Activated CD4-positive, alpha-beta T cell treated with anti-CD3 and anti-CD28 coated beads, Interleukin-2, amount 10 ng/mL, durations not matched to agents 7 days and 5 days (primary cell): Measurements from ENCODE around the gene IL20. TPM values are rescaled to one million over a fixed set of nuclear protein-coding genes. Genes with fewer than 3 reads are reported as not detected.

Source experiments
- CTCF ChIA-PET: fragments of 350-600 bp; sonication (Branson Sonifier 250); formaldehyde crosslinking; loops from one replicate; lab custom pipeline; 2021; ENCODE audit warnings: antibody characterized with exemption; lab: Charles Lee
- POLR2A ChIA-PET: fragments of 350-600 bp; sonication (Branson Sonifier 250); formaldehyde crosslinking; loops from one replicate; lab custom pipeline; 2021; ENCODE audit warnings: antibody characterized with exemption; lab: Charles Lee
- DNase-seq: peaks from one replicate; pipeline ENCODE4 v3.0.0-alpha.2; 2020
- H3K27ac Mint-ChIP-seq: one replicate; pipeline ENCODE4 v1.8.0; 2021; ENCODE audit warnings: mild to moderate bottlenecking, moderate library complexity, mixed read lengths
- H3K27me3 Mint-ChIP-seq: one replicate; pipeline ENCODE4 v1.8.0; 2021; ENCODE audit warnings: mixed read lengths
- H3K36me3 Mint-ChIP-seq: one replicate; pipeline ENCODE4 v1.8.0; 2021; ENCODE audit warnings: low read depth, mixed read lengths
- H3K4me1 Mint-ChIP-seq: one replicate; pipeline ENCODE4 v1.8.0; 2021; ENCODE audit warnings: mixed read lengths
- H3K4me3 Mint-ChIP-seq: one replicate; pipeline ENCODE4 v1.8.0; 2021; ENCODE audit warnings: mild to moderate bottlenecking, moderate library complexity, mixed read lengths
- H3K9me3 Mint-ChIP-seq: one replicate; pipeline ENCODE4 v1.8.0; 2021; ENCODE audit warnings: mixed read lengths
- total RNA-seq, 2 experiments: library from RNA; stranded (reverse); gene quantifications; one replicate each; pipeline ENCODE4 v1.2.3, GENCODE V29; 2021

IL20 gene
- total RNA-seq, 2 experiments from 2014 or later = not detected

GRCh38 chr1:206832352-206832880 lies 33.0 kb upstream of the IL20 start:
- peaks cover 58% of the 10 kb centered on the region for H3K4me1 Mint-ChIP-seq

GRCh38 chr1:206833106-206833680 lies 32.2 kb upstream of the IL20 start:
- H3K9me3 Mint-ChIP-seq = no peaks in the 10 kb centered on the region
- H3K36me3 Mint-ChIP-seq = no peaks in the 10 kb centered on the region
- H3K4me3 Mint-ChIP-seq = no peak overlapping the region
- ChIA-PET POLR2A (no interaction called here), CTCF (interaction anchor here (1.0 to 3.3 kb wide), 7 partner anchors 11 to 198 kb away, joined by 3 to 16 read pairs (median 4); partner anchors contain the start of gene DYRK3)
- no peak overlapping the region for H3K27ac Mint-ChIP-seq
- H3K4me1 Mint-ChIP-seq = peaks cover 54% of the 10 kb centered on the region
- H3K27me3 Mint-ChIP-seq = peaks cover 28% of the 10 kb centered on the region
- no peak for DNase-seq

More at GRCh38 chr1:206832352-206832880, 33.0 kb upstream of the IL20 start:
- Mint-ChIP-seq H3K9me3 (no peaks in the 10 kb centered on the region), H3K27ac (no peak overlapping the region), H3K36me3 (no peaks in the 10 kb centered on the region), H3K4me3 (no peak overlapping the region), H3K27me3 (peaks cover 21% of the 10 kb centered on the region)
- no peak for DNase-seq
- ChIA-PET CTCF (interaction anchor here (1.2 to 3.3 kb wide), 9 partner anchors 10 to 197 kb away, joined by 3 to 16 read pairs (median 4); partner anchors contain the start of gene DYRK3), POLR2A (no interaction called here)

- ChIA-PET POLR2A (no interaction called here), CTCF (interaction anchor here (1.0 to 3.3 kb wide), 5 partner anchors 11 to 78 kb away, joined by 3 to 16 read pairs (median 4); no protein-coding TSS in a partner anchor)
- H3K9me3 Mint-ChIP-seq = no peaks in the 10 kb centered on the region
- H3K4me1 Mint-ChIP-seq = peaks cover 48% of the 10 kb centered on the region
- no peak for DNase-seq
- peaks cover 31% of the 10 kb centered on the region for H3K27me3 Mint-ChIP-seq
- H3K4me3 Mint-ChIP-seq = no peak overlapping the region
- no peaks in the 10 kb centered on the region for H3K36me3 Mint-ChIP-seq
- no peak overlapping the region for H3K27ac Mint-ChIP-seq
These were observed 31.6 kb upstream of the IL20 start for GRCh38 chr1:206833801-206834200.

- H3K4me1 Mint-ChIP-seq = peaks cover 44% of the 10 kb centered on the region
- H3K9me3 Mint-ChIP-seq = no peaks in the 10 kb centered on the region
- H3K27ac Mint-ChIP-seq = no peak overlapping the region
- POLR2A ChIA-PET = no interaction called here
- CTCF ChIA-PET = interaction anchor here (1.0 to 3.3 kb wide), 9 partner anchors 9 to 96 kb away, joined by 3 to 16 read pairs (median 4); no protein-coding TSS in a partner anchor
- H3K4me3 Mint-ChIP-seq = no peak overlapping the region
- DNase-seq = no peak
- peaks cover 34% of the 10 kb centered on the region for H3K27me3 Mint-ChIP-seq
- no peaks in the 10 kb centered on the region for H3K36me3 Mint-ChIP-seq
These were observed 31.2 kb upstream of the IL20 start for GRCh38 chr1:206834217-206834616.

GRCh38 chr1:206834711-206835110 lies 30.7 kb upstream of the IL20 start:
- ChIA-PET CTCF (interaction anchor here (1.0 to 1.9 kb wide), 11 partner anchors 9 to 100 kb away, joined by 3 to 9 read pairs (median 4); partner anchors contain the start of gene FCMR), POLR2A (interaction anchor here (1.1 kb wide), 1 partner anchor 13 kb away, joined by 3 read pairs; no protein-coding TSS in a partner anchor)
- no peak for DNase-seq
- Mint-ChIP-seq H3K9me3 (no peaks in the 10 kb centered on the region), H3K4me3 (no peak overlapping the region), H3K36me3 (no peaks in the 10 kb centered on the region), H3K27ac (no peak overlapping the region), H3K27me3 (peaks cover 39% of the 10 kb centered on the region), H3K4me1 (peaks cover 39% of the 10 kb centered on the region)

- POLR2A ChIA-PET = interaction anchor here (1.1 kb wide), 1 partner anchor 13 kb away, joined by 3 read pairs; no protein-coding TSS in a partner anchor
These were observed 30.2 kb upstream of the IL20 start for GRCh38 chr1:206835186-206835585.

GRCh38 chr1:206836111-206836510 lies 29.3 kb upstream of the IL20 start:
- H3K27ac Mint-ChIP-seq = no peak overlapping the region
- no peaks in the 10 kb centered on the region for H3K9me3 Mint-ChIP-seq
- ChIA-PET CTCF (interaction anchor here (1.2 to 1.9 kb wide), 7 partner anchors 8 to 102 kb away, joined by 3 to 9 read pairs (median 5); partner anchors contain the start of gene FCMR), POLR2A (no interaction called here)
- no peak for DNase-seq
- H3K36me3 Mint-ChIP-seq = no peaks in the 10 kb centered on the region
- peaks cover 32% of the 10 kb centered on the region for H3K4me1 Mint-ChIP-seq
- H3K4me3 Mint-ChIP-seq = no peak overlapping the region
- H3K27me3 Mint-ChIP-seq = peaks cover 39% of the 10 kb centered on the region

More at GRCh38 chr1:206835186-206835585, 30.2 kb upstream of the IL20 start:
- Mint-ChIP-seq H3K4me3 (no peak overlapping the region), H3K27ac (no peak overlapping the region), H3K27me3 (peaks cover 39% of the 10 kb centered on the region), H3K9me3 (no peaks in the 10 kb centered on the region), H3K4me1 (peaks cover 34% of the 10 kb centered on the region), H3K36me3 (no peaks in the 10 kb centered on the region)
- CTCF ChIA-PET = interaction anchor here (1.0 to 1.9 kb wide), 11 partner anchors 9 to 101 kb away, joined by 3 to 9 read pairs (median 4); partner anchors contain the start of gene FCMR
- DNase-seq = no peak

GRCh38 chr1:206839006-206839560 lies 26.3 kb upstream of the IL20 start:
- Mint-ChIP-seq H3K36me3 (no peaks in the 10 kb centered on the region), H3K9me3 (no peaks in the 10 kb centered on the region), H3K27me3 (peaks cover 38% of the 10 kb centered on the region), H3K4me3 (no peak overlapping the region), H3K4me1 (peaks cover 4% of the 10 kb centered on the region), H3K27ac (no peak overlapping the region)
- POLR2A ChIA-PET = no interaction called here
- DNase-seq = no peak
- CTCF ChIA-PET = interaction anchor here (1.0 kb wide), 1 partner anchor 31 kb away, joined by 4 read pairs; no protein-coding TSS in a partner anchor

- peaks cover 3% of the 10 kb centered on the region for H3K4me1 Mint-ChIP-seq
- H3K4me3 Mint-ChIP-seq = no peak overlapping the region
- POLR2A ChIA-PET = no interaction called here
- H3K27ac Mint-ChIP-seq = no peak overlapping the region
- CTCF ChIA-PET = interaction anchor here (0.6 kb wide), 1 partner anchor 17 kb away, joined by 3 read pairs; no protein-coding TSS in a partner anchor
- DNase-seq = no peak
- H3K36me3 Mint-ChIP-seq = no peaks in the 10 kb centered on the region
- no peaks in the 10 kb centered on the region for H3K9me3 Mint-ChIP-seq
- H3K27me3 Mint-ChIP-seq = peaks cover 33% of the 10 kb centered on the region
These were observed 25.6 kb upstream of the IL20 start for GRCh38 chr1:206839857-206840256.

- DNase-seq = no peak
- Mint-ChIP-seq H3K27me3 (peaks cover 27% of the 10 kb centered on the region), H3K27ac (no peak overlapping the region), H3K4me1 (peaks cover 3% of the 10 kb centered on the region), H3K36me3 (no peaks in the 10 kb centered on the region), H3K9me3 (no peaks in the 10 kb centered on the region), H3K4me3 (no peak overlapping the region)
- CTCF ChIA-PET = interaction anchor here (0.8 to 1.0 kb wide), 4 partner anchors 13 to 64 kb away, joined by 3 read pairs; no protein-coding TSS in a partner anchor
- POLR2A ChIA-PET = interaction anchor here (0.7 kb wide), 1 partner anchor 574 kb away, joined by 3 read pairs; no protein-coding TSS in a partner anchor
These were observed 23.7 kb upstream of the IL20 start for GRCh38 chr1:206841609-206842323.

- ChIA-PET POLR2A (no interaction called here), CTCF (interaction anchor here (0.9 to 1.0 kb wide), 2 partner anchors 12 kb away, joined by 3 read pairs; no protein-coding TSS in a partner anchor)
- H3K4me3 Mint-ChIP-seq = no peak overlapping the region
These were observed 22.6 kb upstream of the IL20 start for GRCh38 chr1:206842854-206843253.

GRCh38 chr1:206843626-206844025 lies 21.8 kb upstream of the IL20 start:
- no peak for DNase-seq
- H3K4me3 Mint-ChIP-seq = no peak overlapping the region
- H3K9me3 Mint-ChIP-seq = no peaks in the 10 kb centered on the region
- peaks cover 3% of the 10 kb centered on the region for H3K4me1 Mint-ChIP-seq
- no peaks in the 10 kb centered on the region for H3K36me3 Mint-ChIP-seq
- ChIA-PET POLR2A (no interaction called here), CTCF (interaction anchor here (1.0 kb wide), 1 partner anchor 12 kb away, joined by 3 read pairs; no protein-coding TSS in a partner anchor)
- H3K27ac Mint-ChIP-seq = no peak overlapping the region
- H3K27me3 Mint-ChIP-seq = peaks cover 14% of the 10 kb centered on the region

More at GRCh38 chr1:206842854-206843253, 22.6 kb upstream of the IL20 start:
- H3K27ac Mint-ChIP-seq = no peak overlapping the region
- peaks cover 3% of the 10 kb centered on the region for H3K4me1 Mint-ChIP-seq
- H3K36me3 Mint-ChIP-seq = no peaks in the 10 kb centered on the region
- DNase-seq = no peak
- peaks cover 16% of the 10 kb centered on the region for H3K27me3 Mint-ChIP-seq
- H3K9me3 Mint-ChIP-seq = no peaks in the 10 kb centered on the region
